ENCODE measurements around the gene MTRFR.

MTRFR gene

GRCh38 chr12:123271001-123271668 is 37.9 kb downstream of the MTRFR start:
- FAIRE-seq = no peak

GRCh38 chr12:123273166-123273565 is 39.9 kb downstream of the MTRFR start:
- no peak for FAIRE-seq

- FAIRE-seq = no peak
Measured at GRCh38 chr12:123278101-123278627, 44.9 kb downstream of the MTRFR start.

GRCh38 chr12:123280971-123281370 is 47.7 kb downstream of the MTRFR start:
- no peak for FAIRE-seq

- no peak for FAIRE-seq
Measured at GRCh38 chr12:123282111-123282510, 48.9 kb downstream of the MTRFR start.

GRCh38 chr12:123283461-123283860 is 50.2 kb downstream of the MTRFR start:
- no peak for FAIRE-seq

GRCh38 chr12:123284669-123285068 is 51.4 kb downstream of the MTRFR start:
- FAIRE-seq = no peak

GRCh38 chr12:123286652-123287373 is 53.6 kb downstream of the MTRFR start:
- no peak for FAIRE-seq

- FAIRE-seq = no peak
Measured at GRCh38 chr12:123288751-123289346, 55.6 kb downstream of the MTRFR start.

- FAIRE-seq = no peak
Measured at GRCh38 chr12:123289911-123290310, 56.7 kb downstream of the MTRFR start.

GRCh38 chr12:123293178-123293760 is 60.0 kb downstream of the MTRFR start:
- FAIRE-seq = no peak

- no peak for FAIRE-seq
Measured at GRCh38 chr12:123305136-123305535, 71.9 kb downstream of the MTRFR start.

- no peak for FAIRE-seq
Measured at GRCh38 chr12:123306200-123306599, 73.0 kb downstream of the MTRFR start.

All from endometrium (tissue), 2 donors.